ENCODE measurements around the gene CDH6.

GRCh38 chr5:31209334-31209733 is 15.8 kb downstream of the CDH6 start:
- TF ChIP-seq CTCF (IDR thresholded peaks at IDR 0.05; ENCODE audit: extremely low read depth in 1 of 2, insufficient read depth in 1 of 2, low read depth in 1 of 2, low read length in 2 of 2) = no peak
- no peak for TF ChIP-seq MAX (IDR thresholded peaks at IDR 0.05; ENCODE audit: insufficient read depth, insufficient read length)
- TF ChIP-seq POLR2AphosphoS5 (IDR thresholded peaks at IDR 0.05; ENCODE audit: insufficient read depth, low read depth, low read length) = no peak
- no peak for TF ChIP-seq MYC (IDR thresholded peaks at IDR 0.05; ENCODE audit: low read depth, low read length)
- no peak for TF ChIP-seq POLR2A (IDR thresholded peaks at IDR 0.05; ENCODE audit: low read depth, low read length)
- no peak for TF ChIP-seq EZH2 (IDR thresholded peaks at IDR 0.05; ENCODE audit: borderline replicate concordance, low read depth, low read length, severe bottlenecking)
- no peak for TF ChIP-seq GATA2 (IDR thresholded peaks at IDR 0.05; ENCODE audit: insufficient read depth, insufficient read length, low read depth, low read length)
